SU-DHL-6 (cell line): Measurements from ENCODE around the gene SCGN.

Experiments
- H2AFZ ChIP-seq: fragments of 200-600 bp; sonication (generic); 2 replicates; pipeline ENCODE4 v1.6.1; 2014; ENCODE audit warnings: low read depth, mild to moderate bottlenecking, moderate library complexity, mixed read lengths, antibody characterized with exemption, low read length; ENCODE audit not compliant: severe bottlenecking
- H3F3A ChIP-seq: fragments of 200-600 bp; shearing (Covaris generic); 2 replicates; pipeline ENCODE4 v1.6.0; 2016; ENCODE audit warnings: antibody characterized with exemption, mild to moderate bottlenecking; ENCODE audit not compliant: insufficient read depth
- H3K27ac ChIP-seq: fragments of 200-600 bp; sonication (generic); 2 replicates; pipeline ENCODE4 v1.5.1; 2016; ENCODE audit warnings: low read depth, mild to moderate bottlenecking, low read length, moderate library complexity, mixed read lengths
- H3K27me3 ChIP-seq: fragments of 200-600 bp; sonication (generic), shearing (Covaris generic); 2 replicates; pipeline ENCODE4 v1.6.0; 2014; ENCODE audit warnings: mild to moderate bottlenecking, low read length
- H3K36me3 ChIP-seq: fragments of 200-600 bp; sonication (generic); 2 replicates; pipeline ENCODE4 v1.6.1; 2014; ENCODE audit warnings: mild to moderate bottlenecking, low read length, mixed read lengths
- H3K4me2 ChIP-seq: fragments of 300-600, 200-600 bp; shearing (Covaris generic), sonication (generic); 2 replicates; pipeline ENCODE4 v1.6.0; 2014; ENCODE audit warnings: low read length, low read depth, mild to moderate bottlenecking; ENCODE audit not compliant: poor library complexity, severe bottlenecking
- H3K4me3 ChIP-seq: fragments of 200-600 bp; sonication (generic); 2 replicates; pipeline ENCODE4 v1.5.1; 2014; ENCODE audit warnings: antibody characterized with exemption, low read length, mild to moderate bottlenecking, mixed read lengths; ENCODE audit not compliant: insufficient read depth, poor library complexity, severe bottlenecking
- H3K79me2 ChIP-seq: fragments of 200-600 bp; sonication (generic); 2 replicates; pipeline ENCODE4 v1.6.1; 2014; ENCODE audit warnings: mild to moderate bottlenecking, low read length, moderate library complexity; ENCODE audit not compliant: insufficient read depth
- H3K9ac ChIP-seq: fragments of 200-600 bp; sonication (generic); 2 replicates; pipeline ENCODE4 v1.7.0; 2014; ENCODE audit warnings: mild to moderate bottlenecking, low read length
- H3K9me2 ChIP-seq: fragments of 200-600 bp; sonication (generic); replicated peaks from 2 replicates; pipeline ENCODE4 v1.6.1; 2014; ENCODE audit warnings: low read length; ENCODE audit not compliant: insufficient read depth
- H3K9me3 ChIP-seq: fragments of 200-600 bp; sonication (generic); 2 replicates; pipeline ENCODE4 v1.6.1; 2014; ENCODE audit warnings: low read length, mixed read lengths; ENCODE audit not compliant: insufficient read depth
- H4K20me1 ChIP-seq: fragments of 200-600 bp; sonication (generic); 2 replicates; pipeline ENCODE4 v1.6.1; 2014; ENCODE audit warnings: low read depth, mild to moderate bottlenecking, antibody characterized with exemption, low read length, moderate library complexity, mixed read lengths
- CTCF ChIP-seq: fragments of 200-600 bp; sonication (generic); IDR thresholded peaks from one replicate; pipeline ENCODE4 v1.5.1; 2017; ENCODE audit warnings: antibody characterized with exemption, mild to moderate bottlenecking, low read length, moderate library complexity; ENCODE audit not compliant: insufficient read depth, poor library complexity, severe bottlenecking
- EZH2phosphoT487 ChIP-seq: fragments of 200-600 bp; sonication (generic), shearing (Covaris generic); conservative IDR thresholded peaks from 2 replicates; pipeline ENCODE4 v1.6.1; 2018; ENCODE audit warnings: mild to moderate bottlenecking, antibody characterized with exemption, low read length, moderate library complexity, mixed read lengths

SCGN gene

GRCh38 chr6:25608558-25609174 lies 43.3 kb upstream of the SCGN start:
- Histone ChIP-seq H3K9ac (no peak overlapping the region), H2AFZ (no peak overlapping the region), H3K79me2 (no peaks in the 10 kb centered on the region), H4K20me1 (no peaks in the 10 kb centered on the region), H3K4me2 (no peak overlapping the region), H3K4me3 (no peak overlapping the region), H3K36me3 (peaks cover 3% of the 10 kb centered on the region; the same call in 1 of the 2 replicates), H3K9me2 (no peaks in the 10 kb centered on the region), H3F3A (no peaks in the 10 kb centered on the region), H3K27me3 (no peaks in the 10 kb centered on the region), H3K9me3 (no peaks in the 10 kb centered on the region), H3K27ac (no peak overlapping the region)
- TF ChIP-seq CTCF (no peak), EZH2phosphoT487 (no peak)

GRCh38 chr6:25612666-25613065 lies 39.3 kb upstream of the SCGN start:
- Histone ChIP-seq H3K4me2 (no peak overlapping the region), H3F3A (no peaks in the 10 kb centered on the region), H2AFZ (no peak overlapping the region), H4K20me1 (no peaks in the 10 kb centered on the region), H3K27ac (no peak overlapping the region), H3K36me3 (peaks cover 3% of the 10 kb centered on the region; the same call in 1 of the 2 replicates), H3K4me3 (no peak overlapping the region), H3K27me3 (no peaks in the 10 kb centered on the region), H3K79me2 (no peaks in the 10 kb centered on the region), H3K9me2 (no peaks in the 10 kb centered on the region), H3K9me3 (no peaks in the 10 kb centered on the region), H3K9ac (no peak overlapping the region)
- TF ChIP-seq CTCF (no peak), EZH2phosphoT487 (no peak)

GRCh38 chr6:25613415-25613814 lies 38.6 kb upstream of the SCGN start:
- Histone ChIP-seq H2AFZ (no peak overlapping the region), H3K4me3 (no peak overlapping the region), H3K9me2 (no peaks in the 10 kb centered on the region), H3K79me2 (no peaks in the 10 kb centered on the region), H3K4me2 (no peak overlapping the region), H3K27ac (no peak overlapping the region), H3K36me3 (peaks cover 3% of the 10 kb centered on the region; the same call in 1 of the 2 replicates), H4K20me1 (no peaks in the 10 kb centered on the region), H3K27me3 (no peaks in the 10 kb centered on the region), H3K9ac (no peak overlapping the region), H3K9me3 (no peaks in the 10 kb centered on the region), H3F3A (no peaks in the 10 kb centered on the region)
- TF ChIP-seq EZH2phosphoT487 (no peak), CTCF (no peak)
